Endothelial cell (in vitro differentiated cells): ENCODE data around the gene FAM153A. TPM values are rescaled to one million over a fixed set of nuclear protein-coding genes. Genes with fewer than 3 reads are reported as not detected.
"Not testable (repeated sequence)": the region's sequence is repeated elsewhere in the genome, so short reads cannot be mapped to it uniquely, and the experiment has no call there.

ENCODE experiments used
- DNase-seq: peaks from one replicate; pipeline ENCODE4 v3.0.0; 2021; ENCODE audit warnings: low spot score
- H3K27ac Mint-ChIP-seq: one replicate; pipeline ENCODE4 v1.8.0; 2021; ENCODE audit warnings: mixed read lengths, inconsistent platforms; ENCODE audit not compliant: unreplicated experiment
- H3K27me3 Mint-ChIP-seq: one replicate; pipeline ENCODE4 v1.8.0; 2021; ENCODE audit warnings: mild to moderate bottlenecking, moderate library complexity, mixed read lengths, inconsistent platforms; ENCODE audit not compliant: unreplicated experiment
- H3K36me3 Mint-ChIP-seq: one replicate; pipeline ENCODE4 v1.8.0; 2021; ENCODE audit warnings: mild to moderate bottlenecking, low read depth, mixed read lengths, inconsistent platforms; ENCODE audit not compliant: unreplicated experiment
- H3K4me1 Mint-ChIP-seq: one replicate; pipeline ENCODE4 v1.8.0; 2021; ENCODE audit warnings: mild to moderate bottlenecking, mixed read lengths, inconsistent platforms; ENCODE audit not compliant: unreplicated experiment
- H3K4me3 Mint-ChIP-seq: one replicate; pipeline ENCODE4 v1.8.0; 2021; ENCODE audit warnings: mild to moderate bottlenecking, mixed read lengths, inconsistent platforms; ENCODE audit not compliant: unreplicated experiment
- H3K9me3 Mint-ChIP-seq: one replicate; pipeline ENCODE4 v1.8.0; 2021; ENCODE audit warnings: mixed read lengths, inconsistent platforms; ENCODE audit not compliant: unreplicated experiment
- total RNA-seq: library from RNA; stranded (reverse); fragmentation: NEBNext Ultra II Directional; extraction: Animal tissue kit (Norgen Biotek cat#: 25700); gene quantifications from one replicate; pipeline ENCODE4 v1.2.1, GENCODE V29; 2021; ENCODE audit not compliant: unreplicated experiment

The FAM153A gene
- total RNA-seq, 1 donor from 2014 or later: not detected

DNA sequence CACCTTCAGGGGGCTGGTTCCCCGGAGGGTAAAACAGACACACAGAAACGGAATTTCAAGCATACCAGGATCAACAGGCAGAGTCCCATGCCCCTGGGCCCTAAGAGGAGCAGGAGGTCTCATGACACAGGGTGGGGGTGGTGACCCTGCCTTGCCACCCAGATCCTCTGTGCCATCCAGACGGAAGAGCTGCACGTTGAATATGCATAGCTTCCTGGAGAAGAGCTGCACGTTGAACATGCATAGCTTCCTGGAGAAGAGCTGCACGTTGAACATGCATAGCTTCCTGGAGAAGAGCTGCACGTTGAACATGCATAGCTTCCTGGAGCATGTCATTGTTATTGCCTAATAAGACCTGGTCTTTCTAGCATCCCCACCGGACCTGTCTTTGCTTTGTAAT, 59.9 kb downstream of the FAM153A start:
- H3K9me3 Mint-ChIP-seq, H3K36me3 Mint-ChIP-seq, H3K27me3 Mint-ChIP-seq, H3K4me1 Mint-ChIP-seq, DNase-seq, H3K4me3 Mint-ChIP-seq, H3K27ac Mint-ChIP-seq: not testable (repeated sequence)

DNA sequence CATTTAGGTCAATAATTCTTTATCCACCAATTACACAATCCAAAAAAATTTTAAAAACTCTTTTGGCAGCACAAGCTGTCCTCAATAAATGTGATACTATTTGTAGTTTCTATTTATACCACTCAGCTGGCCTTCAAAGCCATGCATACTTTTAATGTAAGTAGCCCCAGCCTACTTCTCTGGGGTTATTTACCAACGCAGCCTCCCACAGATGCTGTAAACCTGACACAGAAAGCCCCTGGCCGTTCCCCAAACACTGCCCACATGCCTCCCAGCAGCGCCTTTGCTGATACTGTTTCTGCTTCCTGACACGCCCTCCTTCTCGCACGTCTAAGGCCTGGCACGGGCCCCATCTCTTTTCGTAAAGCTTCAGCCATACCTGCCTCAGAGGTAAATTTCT, 62.7 kb downstream of the FAM153A start:
- H3K27me3 Mint-ChIP-seq, DNase-seq, H3K4me1 Mint-ChIP-seq, H3K4me3 Mint-ChIP-seq, H3K27ac Mint-ChIP-seq, H3K36me3 Mint-ChIP-seq, H3K9me3 Mint-ChIP-seq: not testable (repeated sequence)

DNA sequence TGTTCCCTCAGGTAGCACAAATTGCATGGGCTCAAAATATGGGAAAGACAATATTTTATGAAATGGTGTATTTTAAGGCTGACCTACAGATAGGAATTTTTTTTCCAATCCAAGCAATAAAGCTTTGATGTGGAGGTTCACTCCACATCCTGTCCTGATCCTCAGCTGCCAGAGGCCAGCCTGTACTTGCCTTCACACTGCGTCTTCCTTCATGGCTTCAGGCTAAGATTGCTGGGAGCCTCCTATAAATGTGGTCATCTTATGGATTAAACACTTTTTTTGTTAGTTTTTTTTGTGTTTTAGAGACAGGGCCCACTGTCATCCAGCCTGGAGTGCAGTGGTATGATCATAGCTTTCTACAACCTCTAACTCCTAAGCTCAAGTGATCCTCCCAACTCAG, 67.3 kb downstream of the FAM153A start:
- H3K4me3 Mint-ChIP-seq, H3K4me1 Mint-ChIP-seq, H3K36me3 Mint-ChIP-seq, DNase-seq, H3K27ac Mint-ChIP-seq, H3K27me3 Mint-ChIP-seq, H3K9me3 Mint-ChIP-seq: not testable (repeated sequence)

DNA sequence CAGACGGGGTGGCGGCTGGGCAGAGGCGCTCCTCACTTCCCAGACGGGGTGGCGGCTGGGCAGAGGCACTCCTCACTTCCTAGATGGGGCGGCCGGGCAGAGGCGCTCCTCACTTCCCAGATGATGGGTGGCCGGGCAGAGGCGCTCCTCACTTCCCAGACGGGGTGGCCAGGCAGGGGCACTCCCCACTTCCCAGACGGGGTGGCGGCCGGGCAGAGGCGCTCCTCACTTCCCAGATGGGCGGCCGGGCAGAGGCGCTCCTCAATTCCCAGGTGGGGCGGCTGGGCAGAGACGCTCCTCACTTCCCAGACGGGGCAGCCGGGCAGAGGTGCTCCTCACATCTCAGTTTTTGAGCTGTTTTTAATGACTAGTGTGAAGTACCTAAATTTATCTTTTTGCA, 86.6 kb downstream of the FAM153A start:
- H3K27me3 Mint-ChIP-seq: not testable (repeated sequence)

DNA sequence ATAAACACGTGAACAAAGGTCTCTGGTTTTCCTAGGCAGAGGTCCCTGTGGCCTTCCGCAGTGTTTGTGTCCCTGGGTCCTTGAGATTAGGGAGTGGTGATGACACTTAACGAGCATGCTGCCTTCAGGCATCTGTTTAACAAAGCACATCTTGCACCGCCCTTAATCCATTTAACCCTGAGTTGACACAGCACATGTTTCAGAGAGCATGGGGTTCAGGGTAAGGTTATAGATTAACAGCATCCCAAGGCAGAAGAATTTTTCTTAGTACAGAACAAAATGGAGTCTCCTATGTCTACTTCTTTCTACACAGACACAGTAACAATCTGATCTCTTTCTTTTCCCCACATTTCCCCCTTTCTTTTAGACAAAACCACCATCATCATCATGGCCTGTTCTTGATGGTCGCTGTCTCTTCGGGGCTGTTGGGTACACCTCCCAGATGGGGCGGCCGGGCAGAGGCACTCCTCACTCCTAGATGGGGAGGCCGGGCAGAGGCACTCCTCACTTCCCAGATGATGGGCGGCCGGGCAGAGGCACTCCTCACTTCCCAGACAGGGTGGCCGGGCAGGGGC, 87.3 kb downstream of the FAM153A start:
- H3K4me1 Mint-ChIP-seq, H3K27ac Mint-ChIP-seq, H3K27me3 Mint-ChIP-seq, H3K36me3 Mint-ChIP-seq, H3K4me3 Mint-ChIP-seq, H3K9me3 Mint-ChIP-seq, DNase-seq: not testable (repeated sequence)

More for the DNA sequence above, 86.6 kb downstream of the FAM153A start:
- not testable (repeated sequence) for H3K4me1 Mint-ChIP-seq, H3K4me3 Mint-ChIP-seq, H3K9me3 Mint-ChIP-seq, H3K36me3 Mint-ChIP-seq, H3K27ac Mint-ChIP-seq, DNase-seq

DNA sequence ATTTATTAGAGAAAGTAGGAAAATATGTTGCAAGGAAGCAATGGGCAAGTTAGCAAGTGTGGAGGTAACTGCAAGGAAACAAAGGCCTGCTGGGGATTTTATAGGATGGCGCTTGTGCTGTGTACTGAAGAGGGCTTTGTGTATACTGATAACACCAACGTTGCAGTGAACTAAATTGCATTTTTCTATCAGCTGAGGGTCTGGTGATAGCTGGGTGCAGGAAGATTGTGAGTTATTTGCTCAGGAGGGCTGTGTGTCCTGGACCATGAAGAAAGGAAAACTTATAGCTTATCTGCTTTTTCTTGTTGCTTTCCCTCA, 88.2 kb downstream of the FAM153A start:
- H3K9me3 Mint-ChIP-seq, H3K36me3 Mint-ChIP-seq, H3K27me3 Mint-ChIP-seq, H3K4me1 Mint-ChIP-seq, H3K27ac Mint-ChIP-seq, H3K4me3 Mint-ChIP-seq, DNase-seq: not testable (repeated sequence)

DNA sequence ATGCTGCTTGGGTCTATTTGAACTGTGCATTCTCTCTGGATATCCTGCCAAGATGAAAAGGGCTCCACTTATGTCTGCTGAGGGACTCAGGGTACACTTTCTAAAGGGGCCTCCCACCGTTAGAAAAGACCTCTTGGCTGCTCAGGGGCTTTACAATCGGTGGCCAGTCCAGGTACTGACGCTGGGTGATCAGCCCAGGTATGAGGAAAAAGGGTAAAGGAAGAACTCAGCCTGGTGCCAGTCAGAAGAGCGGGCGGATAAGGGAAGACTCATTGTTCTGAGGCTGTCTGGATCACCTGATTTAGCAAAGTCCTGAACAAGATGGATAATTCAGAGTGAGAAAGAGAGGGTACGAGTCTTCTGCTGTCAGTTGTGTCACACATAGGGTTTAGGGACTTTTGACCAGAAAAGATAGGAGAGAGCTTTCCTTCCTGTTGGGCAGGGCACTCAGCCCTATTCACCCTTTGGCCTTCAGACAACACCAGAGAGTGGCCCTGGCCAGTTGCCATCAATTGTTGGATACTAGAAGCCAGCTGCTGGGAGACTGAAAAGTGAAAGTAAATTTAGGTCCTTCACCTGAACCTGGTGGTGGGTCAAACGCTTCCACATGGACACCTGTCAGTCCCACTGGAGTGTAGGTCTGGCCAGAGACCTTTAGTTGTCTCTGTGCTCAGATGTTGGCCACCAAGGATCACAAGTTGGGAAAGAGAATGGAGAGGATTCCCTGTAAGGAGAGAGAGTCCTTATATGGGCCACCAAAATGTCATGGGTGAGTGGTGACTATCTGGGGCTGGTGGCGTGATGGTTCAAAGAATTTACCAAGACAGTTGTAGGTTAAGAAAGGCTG, 88.8 kb downstream of the FAM153A start:
- H3K27me3 Mint-ChIP-seq, H3K27ac Mint-ChIP-seq, H3K4me3 Mint-ChIP-seq: not testable (repeated sequence)

DNA sequence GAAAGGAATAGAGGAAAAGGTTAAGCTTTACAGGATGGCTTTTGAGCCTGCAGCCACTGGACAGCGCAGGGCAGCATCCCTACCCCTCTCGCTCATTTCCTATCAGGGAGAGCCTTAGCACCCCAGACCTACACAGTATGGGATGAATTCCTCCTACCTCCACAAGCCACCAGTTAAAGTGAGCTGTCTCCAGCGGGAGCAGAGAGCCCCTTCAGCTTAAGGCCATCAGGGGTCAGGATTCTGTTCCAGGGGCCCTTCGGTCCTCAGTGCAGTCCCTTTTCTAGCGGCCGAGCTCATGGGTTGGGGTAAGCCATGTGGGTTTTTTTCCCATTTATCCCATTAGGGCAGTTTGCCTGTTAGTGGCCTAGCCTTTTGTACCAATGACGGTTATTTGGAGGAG, 89.7 kb downstream of the FAM153A start:
- not testable (repeated sequence) for DNase-seq, H3K9me3 Mint-ChIP-seq, H3K27ac Mint-ChIP-seq, H3K4me3 Mint-ChIP-seq, H3K4me1 Mint-ChIP-seq, H3K27me3 Mint-ChIP-seq, H3K36me3 Mint-ChIP-seq

More for the DNA sequence above, 88.8 kb downstream of the FAM153A start:
- H3K36me3 Mint-ChIP-seq, DNase-seq, H3K4me1 Mint-ChIP-seq, H3K9me3 Mint-ChIP-seq: not testable (repeated sequence)

DNA sequence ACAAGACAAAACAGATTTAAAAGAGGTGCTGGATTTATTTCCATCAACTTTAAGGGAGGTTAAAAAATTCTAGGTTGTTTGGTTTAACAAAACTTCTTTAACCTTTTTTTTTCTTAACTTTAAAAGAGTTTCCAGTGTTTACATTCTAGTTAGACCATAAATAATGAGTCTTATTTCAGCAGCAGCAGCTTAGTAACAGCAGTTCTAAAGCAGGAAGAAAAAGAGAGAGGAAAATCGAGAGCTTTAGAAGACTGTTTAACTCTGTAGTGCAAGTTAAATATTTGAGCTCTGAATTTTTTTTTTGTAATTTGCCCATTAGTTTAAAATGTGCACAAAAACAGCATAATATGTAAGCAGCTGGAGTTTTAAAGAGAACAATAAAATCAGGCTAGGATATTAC, 90.2 kb downstream of the FAM153A start:
- H3K27me3 Mint-ChIP-seq, H3K27ac Mint-ChIP-seq, DNase-seq, H3K36me3 Mint-ChIP-seq, H3K9me3 Mint-ChIP-seq, H3K4me1 Mint-ChIP-seq, H3K4me3 Mint-ChIP-seq: not testable (repeated sequence)

DNA sequence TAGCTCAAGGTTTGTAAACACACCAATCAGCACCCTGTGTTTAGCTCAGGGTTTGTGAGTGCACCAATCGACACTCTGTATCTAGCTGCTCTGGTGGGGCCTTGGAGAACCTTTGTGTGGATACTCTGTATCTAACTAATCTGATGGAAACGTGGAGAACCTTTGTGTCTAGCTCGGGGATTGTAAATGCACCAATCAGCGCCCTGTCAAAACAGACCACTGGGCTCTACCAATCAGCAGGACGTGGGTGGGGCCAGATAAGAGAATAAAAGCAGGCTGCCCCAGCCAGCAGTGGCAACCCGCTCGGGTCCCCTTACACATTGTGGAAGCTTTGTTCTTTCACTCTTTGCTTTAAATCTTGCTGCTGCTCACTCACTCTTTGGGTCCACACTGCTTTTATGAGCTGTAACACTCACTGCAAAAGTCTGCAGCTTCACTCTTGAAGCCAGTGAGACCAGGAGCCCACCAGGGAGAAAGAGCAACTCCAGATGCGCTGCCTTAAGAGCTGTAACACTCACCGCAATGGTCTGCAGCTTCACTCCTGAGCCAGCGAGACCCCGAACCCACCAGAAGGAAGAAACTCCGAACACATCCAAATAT, 93.6 kb downstream of the FAM153A start:
- H3K4me1 Mint-ChIP-seq, H3K4me3 Mint-ChIP-seq, DNase-seq, H3K27me3 Mint-ChIP-seq, H3K9me3 Mint-ChIP-seq, H3K27ac Mint-ChIP-seq, H3K36me3 Mint-ChIP-seq: not testable (repeated sequence)

DNA sequence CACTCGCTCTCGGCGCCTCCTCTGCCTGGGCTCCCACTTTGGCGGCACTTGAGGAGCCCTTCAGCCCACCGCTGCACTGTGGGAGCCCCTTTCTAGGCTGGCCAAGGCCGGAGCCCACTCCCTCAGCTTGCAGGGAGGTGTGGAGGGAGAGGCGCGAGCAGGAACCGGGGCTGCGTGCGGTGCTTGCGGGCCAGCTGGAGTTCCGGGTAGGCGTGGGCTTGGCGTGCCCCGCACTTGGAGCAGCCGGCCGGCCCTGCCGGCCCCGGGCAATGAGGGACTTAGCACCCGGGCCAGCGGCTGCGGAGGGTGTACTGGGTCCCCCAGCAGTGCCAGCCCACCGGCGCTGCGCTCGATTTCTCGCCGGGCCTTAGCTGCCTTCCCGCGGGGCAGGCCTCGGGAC, 94.6 kb downstream of the FAM153A start:
- not testable (repeated sequence) for H3K4me3 Mint-ChIP-seq, DNase-seq, H3K27me3 Mint-ChIP-seq, H3K27ac Mint-ChIP-seq, H3K4me1 Mint-ChIP-seq, H3K36me3 Mint-ChIP-seq, H3K9me3 Mint-ChIP-seq

DNA sequence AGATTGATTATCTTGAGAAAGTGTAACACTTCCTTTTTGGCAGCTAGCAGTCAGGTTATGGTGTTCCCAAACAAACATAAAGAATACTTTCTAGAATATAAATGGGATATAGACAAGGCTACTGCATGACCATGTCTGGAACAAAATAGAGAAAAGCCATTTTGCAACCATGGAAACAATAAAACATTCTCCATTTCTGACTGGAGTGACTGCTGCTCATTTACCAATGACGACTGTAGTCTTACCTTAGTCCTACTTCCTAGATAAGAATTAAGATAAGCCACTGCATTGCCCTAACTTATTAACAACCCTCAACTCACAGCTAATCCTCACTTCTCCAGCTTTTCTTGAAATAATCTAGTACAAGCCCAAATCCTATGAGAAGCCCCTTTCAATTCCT, 100.8 kb downstream of the FAM153A start:
- not testable (repeated sequence) for H3K9me3 Mint-ChIP-seq, H3K36me3 Mint-ChIP-seq, H3K27me3 Mint-ChIP-seq, DNase-seq, H3K4me3 Mint-ChIP-seq, H3K4me1 Mint-ChIP-seq, H3K27ac Mint-ChIP-seq
